Endothelial cell of umbilical vein (primary cell): ENCODE results near the gene SUN3. TPM values are rescaled to one million over a fixed set of nuclear protein-coding genes. Genes with fewer than 3 reads are reported as not detected.

Experiments
- BruUV-seq: library from RNA; stranded (reverse); fragments of 400-500 nt; replicated peaks from 2 replicates; lab custom pipeline; 2021; lab: Mats Ljungman, UMichigan
- CTCF ChIA-PET: fragments of 300-600, 350-600 bp; sonication (Branson Sonifier 250); formaldehyde crosslinking; loops from one replicate; lab custom pipeline; 2021; ENCODE audit warnings: antibody characterized with exemption, inconsistent platforms; lab: Charles Lee
- POLR2A ChIA-PET: fragments of 300-600, 350-600 bp; sonication (Branson Sonifier 250); formaldehyde crosslinking; loops from one replicate; lab custom pipeline; 2021; ENCODE audit warnings: antibody characterized with exemption, inconsistent platforms; lab: Charles Lee
- DNase-seq: peaks from one replicate; pipeline ENCODE4 v3.0.0-alpha.2; 2011; ENCODE audit warnings: low read depth, low spot score
- FAIRE-seq: peaks from 2 replicates; lab custom pipeline; 2011; peaks lifted over from hg19 to GRCh38; lab: Jason Lieb, UNC
- H2AFZ ChIP-seq: 2 replicates; pipeline ENCODE4 v1.6.0; 2012; ENCODE audit warnings: low read depth, low read length, control low read depth, inconsistent platforms
- H3K27ac ChIP-seq: 2 replicates; pipeline ENCODE4 v1.5.1; 2011; ENCODE audit warnings: low read depth, mild to moderate bottlenecking, control low read depth, low read length, moderate library complexity; ENCODE audit not compliant: insufficient read depth
- H3K27me3 ChIP-seq, 2 experiments: 2 replicates each; pipeline versions ENCODE4 v1.6.0 to v1.6.1; 2011; ENCODE audit warnings: low read length in 2 of 2, mixed read lengths in 1 of 2; ENCODE audit not compliant: control insufficient read depth in 2 of 2, insufficient read depth in 2 of 2
- H3K36me3 ChIP-seq, 2 experiments: 2 replicates in 1 of 2; 3 replicates in 1 of 2; pipeline ENCODE4 v1.5.1; 2011; ENCODE audit warnings: low read length in 2 of 2, mild to moderate bottlenecking in 1 of 2, moderate library complexity in 1 of 2; ENCODE audit not compliant: control insufficient read depth in 2 of 2, insufficient read depth in 2 of 2; ENCODE audit errors: extremely low read depth in 1 of 2
- H3K4me1 ChIP-seq: 3 replicates; pipeline ENCODE4 v1.5.1; 2011; ENCODE audit warnings: mild to moderate bottlenecking, low read length; ENCODE audit not compliant: control insufficient read depth, insufficient read depth; ENCODE audit errors: extremely low read depth
- H3K4me2 ChIP-seq: 2 replicates; pipeline ENCODE4 v1.6.1; 2011; ENCODE audit warnings: low read length, control low read depth, mixed read lengths; ENCODE audit not compliant: insufficient read depth
- H3K4me3 ChIP-seq, 3 experiments: fragments of 200-600 bp in 1 of 3; sonication (generic), shearing (Covaris generic) in 1 of 3; replicated peaks in 1 of 3; 2 replicates each; pipeline ENCODE4 v1.5.1; 2011 to 2016; ENCODE audit warnings: control low read depth in 3 of 3, low read length in 3 of 3, mild to moderate bottlenecking in 2 of 3, inconsistent platforms in 1 of 3, low read depth in 1 of 3, moderate library complexity in 1 of 3; ENCODE audit not compliant: insufficient read depth in 1 of 3
- H3K79me2 ChIP-seq: 2 replicates; pipeline ENCODE4 v1.6.0; 2012; ENCODE audit warnings: low read length, inconsistent platforms; ENCODE audit not compliant: control insufficient read depth, insufficient read depth
- H3K9ac ChIP-seq: replicated peaks from 2 replicates; pipeline ENCODE3; 2011; ENCODE audit warnings: low read length, control low read depth; ENCODE audit not compliant: insufficient read depth; ENCODE audit errors: extremely low read depth
- H3K9me1 ChIP-seq: replicated peaks from 3 replicates; pipeline ENCODE4 v1.6.0; 2011; ENCODE audit warnings: mild to moderate bottlenecking, low read length; ENCODE audit not compliant: control insufficient read depth, insufficient read depth; ENCODE audit errors: extremely low read depth
- H3K9me3 ChIP-seq: replicated peaks from 2 replicates; pipeline ENCODE4 v1.5.1; 2012; ENCODE audit warnings: low read length, inconsistent platforms; ENCODE audit not compliant: control insufficient read depth, insufficient read depth
- H4K20me1 ChIP-seq: replicated peaks from 2 replicates; pipeline ENCODE3; 2011; ENCODE audit warnings: mild to moderate bottlenecking, low read length; ENCODE audit not compliant: control insufficient read depth, insufficient read depth; ENCODE audit errors: extremely low read depth
- CTCF ChIP-seq, 2 donors: IDR thresholded peaks; 1 replicate in 1 of 2; 2 replicates in 1 of 2; pipeline ENCODE4 v1.5.1; 2011; ENCODE audit warnings: low read length in 2 of 2, mild to moderate bottlenecking in 2 of 2, moderate library complexity in 2 of 2, control low read depth in 1 of 2, inconsistent platforms in 1 of 2, low read depth in 1 of 2; ENCODE audit not compliant: insufficient read depth in 1 of 2; ENCODE audit errors: extremely low read depth in 1 of 2
- EZH2 ChIP-seq: IDR thresholded peaks from 2 replicates; pipeline ENCODE4 v1.6.1; 2012; ENCODE audit warnings: borderline replicate concordance, low read depth, mild to moderate bottlenecking, moderate library complexity, low read length, inconsistent platforms; ENCODE audit not compliant: severe bottlenecking
- FOS ChIP-seq: IDR thresholded peaks from 2 replicates; pipeline ENCODE4 v1.6.1; 2011; ENCODE audit warnings: mild to moderate bottlenecking, low read length, moderate library complexity, borderline replicate concordance; ENCODE audit not compliant: insufficient read depth
- GATA2 ChIP-seq: IDR thresholded peaks from 2 replicates; pipeline ENCODE4 v1.7.0; 2011; ENCODE audit warnings: low read depth, mild to moderate bottlenecking, moderate library complexity, mixed read lengths, low read length; ENCODE audit not compliant: insufficient read length, insufficient read depth
- JUN ChIP-seq: IDR thresholded peaks from 2 replicates; pipeline ENCODE4 v1.6.1; 2011; ENCODE audit warnings: borderline replicate concordance, low read depth; ENCODE audit not compliant: insufficient read length, insufficient read depth
- MAX ChIP-seq: IDR thresholded peaks from 2 replicates; pipeline ENCODE4 v1.6.1; 2011; ENCODE audit not compliant: insufficient read depth, insufficient read length
- MYC ChIP-seq: IDR thresholded peaks from one replicate; pipeline ENCODE4 v1.6.1; 2011; ENCODE audit warnings: mild to moderate bottlenecking, low read depth, low read length
- POLR2A ChIP-seq: IDR thresholded peaks from 2 replicates; pipeline ENCODE4 v1.6.1; 2012; ENCODE audit warnings: low read depth, mild to moderate bottlenecking, control low read depth, low read length
- POLR2AphosphoS5 ChIP-seq: IDR thresholded peaks from 2 replicates; pipeline ENCODE4 v1.6.1; 2012; ENCODE audit warnings: low read depth, mild to moderate bottlenecking, control low read depth, low read length, moderate library complexity; ENCODE audit not compliant: insufficient read depth
- dilution Hi-C: fragments of 300-500 bp; cut with MboI; formaldehyde crosslinking; loops from one replicate; pipeline ENCODE4 v1.15.0; 2019; ENCODE audit warnings: low sequenced_read_pairs; ENCODE audit not compliant: extremely low pct_ligation_motif_present
- intact Hi-C: fragments of 100-400 bp; cut with micrococcal nuclease; formaldehyde crosslinking; loops from one replicate; pipeline ENCODE4 v1.10.0; 2022
- polyA plus RNA-seq, 4 experiments: library from polyadenylated mRNA; depleted of rRNA in 3 of 4; stranded (reverse) in 3 of 4; unstranded in 1 of 4; fragments of >200 nt; gene quantifications; 2 replicates each; pipeline versions ENCODE4 v1.2.1 to v1.2.3, GENCODE V29; 2011 to 2012; ENCODE audit warnings: missing spikeins in 1 of 4
- total RNA-seq: library from RNA; stranded (reverse); gene quantifications from 2 replicates; pipeline ENCODE4 v1.2.3, GENCODE V29; 2021

SUN3 gene
- total and polyA plus RNA-seq, 2 donors (not counting 3 experiments of a cell fraction or from before 2014, with no cell fraction given), result not detected

GRCh38 chr7:48006866-48007265 lies 22.0 kb downstream of the SUN3 start:
- intact Hi-C loops, result no loop called here
- no peak overlapping the region for H3K9ac ChIP-seq
- ChIA-PET CTCF (no interaction called here), POLR2A (no interaction called here)
- H3K9me1 ChIP-seq, result no peaks in the 10 kb centered on the region
- TF ChIP-seq JUN (no peak), POLR2A (no peak), CTCF (IDR thresholded peaks at IDR 0.05; ENCODE audit: extremely low read depth in 1 of 2, insufficient read depth in 1 of 2, low read depth in 1 of 2, low read length in 2 of 2) (no peak), POLR2AphosphoS5 (no peak), MYC (no peak), GATA2 (no peak), EZH2 (no peak), MAX (no peak), FOS (no peak)
- H3K27ac ChIP-seq, result no peak overlapping the region
- H3K4me3 ChIP-seq, result no peak overlapping the region
- BruUV-seq, result no TSS peak
- no peaks in the 10 kb centered on the region for H3K4me1 ChIP-seq
- no peaks in the 10 kb centered on the region for H3K79me2 ChIP-seq
- no peaks in the 10 kb centered on the region for H3K9me3 ChIP-seq
- no peak for DNase-seq
- FAIRE-seq, result no peak
- no peaks in the 10 kb centered on the region for H3K36me3 ChIP-seq
- peaks cover 4 to 10% of the 10 kb centered on the region in 2 experiments for H3K27me3 ChIP-seq
- dilution Hi-C loops, result no loop called here
- no peaks in the 10 kb centered on the region for H4K20me1 ChIP-seq
- no peak overlapping the region for H2AFZ ChIP-seq
- no peak overlapping the region for H3K4me2 ChIP-seq
